ENCODE data around the gene TRPM3.
"Not testable (repeated sequence)": the region's sequence is repeated elsewhere in the genome, so short reads cannot be mapped to it uniquely, and the experiment has no call there.

Gene TRPM3

GRCh38 chr9:70761139-70761670, 360.2 kb downstream of the TRPM3 start:
- H3K27ac ChIP-seq: no peak overlapping the region
- no peak for TF ChIP-seq ZFX (IDR thresholded peaks at IDR 0.05)
- TF ChIP-seq CTCF (conservative IDR thresholded peaks at IDR 0.05): no peak

GRCh38 chr9:70760228-70760627, 361.2 kb downstream of the TRPM3 start:
- no peak overlapping the region for H3K27ac ChIP-seq
- no peak for TF ChIP-seq CTCF (conservative IDR thresholded peaks at IDR 0.05)

- no peak overlapping the region for H3K27ac ChIP-seq
- TF ChIP-seq CTCF (conservative IDR thresholded peaks at IDR 0.05) (no peak), ZFX (IDR thresholded peaks at IDR 0.05) (no peak)
Observed at GRCh38 chr9:70753311-70753710, 368.1 kb downstream of the TRPM3 start.

- no peak overlapping the region for H3K27ac ChIP-seq
- TF ChIP-seq ZFX (IDR thresholded peaks at IDR 0.05): no peak
- no peak for TF ChIP-seq CTCF (conservative IDR thresholded peaks at IDR 0.05)
Observed at GRCh38 chr9:70749066-70749465, 372.4 kb downstream of the TRPM3 start.

GRCh38 chr9:70747261-70747718, 374.1 kb downstream of the TRPM3 start:
- no peak for TF ChIP-seq ZFX (IDR thresholded peaks at IDR 0.05)
- TF ChIP-seq CTCF (conservative IDR thresholded peaks at IDR 0.05): no peak
- H3K27ac ChIP-seq: no peak overlapping the region

GRCh38 chr9:70746760-70747159, 374.7 kb downstream of the TRPM3 start:
- no peak overlapping the region for H3K27ac ChIP-seq
- TF ChIP-seq ZFX (IDR thresholded peaks at IDR 0.05) (no peak), CTCF (conservative IDR thresholded peaks at IDR 0.05) (no peak)

- no peak overlapping the region for H3K27ac ChIP-seq
- no peak for TF ChIP-seq CTCF (conservative IDR thresholded peaks at IDR 0.05)
- no peak for TF ChIP-seq ZFX (IDR thresholded peaks at IDR 0.05)
Observed at GRCh38 chr9:70746316-70746715, 375.1 kb downstream of the TRPM3 start.

GRCh38 chr9:70724794-70725193, 396.6 kb downstream of the TRPM3 start:
- H3K27ac ChIP-seq: not testable (repeated sequence)

- not testable (repeated sequence) for H3K27ac ChIP-seq
Observed at GRCh38 chr9:70724025-70724424, 397.4 kb downstream of the TRPM3 start.

GRCh38 chr9:70706797-70707196, 414.6 kb downstream of the TRPM3 start:
- H3K27ac ChIP-seq: not testable (repeated sequence)

Data from C4-2B (cell line).